NCI-H446 (cell line): ENCODE data around the gene ARAP1.

Experiments
- DNase-seq, 2 experiments: peaks; one replicate each; lab custom pipeline; 2025; lab: John Stamatoyannopoulos, UW

Gene ARAP1

DNA sequence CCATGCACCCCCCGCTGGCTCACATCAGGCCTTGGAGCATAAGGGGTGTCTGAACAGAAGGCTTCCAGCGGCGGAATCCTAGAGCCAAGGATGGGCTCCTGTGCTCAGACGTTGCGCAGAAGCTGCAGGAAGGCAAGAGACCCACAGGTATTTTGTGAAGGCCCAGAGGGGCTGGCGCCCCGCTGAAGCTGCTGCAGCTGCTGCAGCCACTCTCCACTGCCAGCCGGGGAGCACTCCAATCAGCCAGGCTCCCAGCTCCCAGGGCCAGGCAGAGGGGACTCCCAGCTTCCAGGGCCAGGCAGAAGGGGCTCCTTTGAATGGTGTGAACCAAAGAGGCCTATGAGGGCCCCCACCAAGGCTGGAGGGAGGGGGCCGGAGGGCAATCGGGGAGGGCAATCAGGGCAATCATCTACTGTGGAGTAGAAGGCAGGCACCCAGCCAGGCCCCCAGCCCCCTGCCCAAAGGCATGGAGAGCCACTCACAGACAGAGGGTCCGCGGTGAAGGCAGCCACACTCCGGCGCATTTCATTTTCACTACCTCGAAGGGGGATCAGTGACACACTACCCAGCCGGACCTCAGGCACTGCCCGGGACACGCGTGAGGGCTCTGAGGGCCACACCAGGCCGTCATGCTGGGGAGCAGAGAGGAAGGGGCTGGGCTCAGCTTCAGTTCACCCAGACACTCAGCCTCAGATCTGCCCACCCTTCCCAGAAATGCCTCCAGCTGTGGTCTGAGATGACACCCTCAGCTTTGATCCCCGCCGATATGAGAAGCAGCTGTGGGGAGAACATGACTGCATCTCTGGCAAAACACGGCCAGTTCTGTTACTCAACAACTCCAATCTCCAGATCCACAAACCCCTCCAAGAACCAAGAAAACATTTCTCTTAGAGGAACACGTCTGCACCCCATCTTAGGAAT lies 66.4 kb downstream of the ARAP1 start:
- DNase-seq = no peak

- DNase-seq = peak in 1 of 2 experiments; percentile 21
Measured at GRCh38 chr11:72684236-72684912, 67.8 kb downstream of the ARAP1 start.

DNA sequence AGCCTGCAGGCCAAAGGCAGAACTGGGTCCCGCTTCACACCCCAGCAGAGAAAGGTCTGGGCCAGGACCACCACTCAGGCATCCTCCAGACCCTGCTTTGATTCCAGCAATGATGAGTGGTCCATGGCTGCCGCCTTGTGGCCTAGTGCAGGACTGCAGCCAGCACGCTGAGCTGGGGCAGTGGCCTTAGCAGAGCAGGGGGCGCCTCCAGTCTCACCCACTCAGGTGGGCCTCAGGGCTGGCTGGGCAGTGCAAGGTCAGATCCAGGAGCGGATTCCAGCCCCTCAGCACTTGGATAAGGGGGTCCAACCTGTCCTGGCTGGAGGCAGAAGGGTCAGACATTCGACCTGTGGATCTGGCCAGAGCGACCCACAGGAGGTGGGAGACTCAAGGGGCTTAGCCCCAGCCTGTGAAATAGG lies 68.4 kb downstream of the ARAP1 start:
- DNase-seq = peak; percentile 40 to 72

DNA sequence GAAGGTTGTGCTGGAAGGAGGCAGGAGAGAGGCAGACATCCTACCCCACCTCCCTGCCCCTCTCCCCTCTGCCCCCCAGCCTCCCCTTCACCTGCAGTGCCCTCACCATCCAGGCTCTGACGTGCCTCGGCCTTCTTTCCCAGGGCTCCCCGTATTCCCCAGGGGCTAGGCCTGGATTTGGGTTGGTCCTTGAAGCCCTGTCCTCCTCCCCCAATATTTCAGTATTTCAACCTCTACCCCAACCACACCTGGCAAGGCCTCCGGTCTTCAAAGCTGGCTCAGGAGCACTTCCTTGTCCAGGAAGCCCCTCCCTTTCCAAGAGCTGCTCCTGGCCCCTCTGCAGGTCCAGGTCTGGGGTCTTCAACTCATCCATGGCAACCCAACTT lies 69.4 kb downstream of the ARAP1 start:
- DNase-seq = no peak

DNA sequence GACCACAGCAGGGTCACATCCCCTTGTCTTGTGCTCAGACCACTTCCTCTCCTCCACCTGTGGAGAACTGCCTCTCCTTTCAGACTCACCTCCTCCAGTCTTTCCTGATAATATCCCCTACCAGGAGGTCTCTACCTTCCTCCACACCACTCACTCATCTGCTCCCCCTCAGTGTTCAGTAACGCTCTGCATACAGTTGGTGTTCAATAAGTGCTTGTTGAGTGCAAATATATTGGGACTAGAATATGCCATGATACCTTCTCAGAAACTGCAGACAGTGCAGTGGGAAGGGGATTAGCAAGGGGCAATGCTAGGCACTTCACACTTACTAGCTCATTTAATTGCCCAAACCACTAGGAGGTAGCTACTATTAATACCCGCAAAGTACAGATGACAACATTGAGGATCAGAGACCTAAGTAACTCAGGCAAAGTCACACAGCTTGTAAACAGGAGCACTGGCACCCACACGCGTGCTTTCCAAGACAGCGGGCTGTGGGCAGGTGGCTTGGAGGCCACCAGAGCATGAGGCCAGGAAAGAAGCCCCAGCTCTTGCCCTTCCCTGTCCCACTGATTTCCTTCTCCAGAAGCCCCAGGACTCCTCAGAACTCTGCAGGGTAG lies 69.9 kb downstream of the ARAP1 start:
- DNase-seq = no peak

DNA sequence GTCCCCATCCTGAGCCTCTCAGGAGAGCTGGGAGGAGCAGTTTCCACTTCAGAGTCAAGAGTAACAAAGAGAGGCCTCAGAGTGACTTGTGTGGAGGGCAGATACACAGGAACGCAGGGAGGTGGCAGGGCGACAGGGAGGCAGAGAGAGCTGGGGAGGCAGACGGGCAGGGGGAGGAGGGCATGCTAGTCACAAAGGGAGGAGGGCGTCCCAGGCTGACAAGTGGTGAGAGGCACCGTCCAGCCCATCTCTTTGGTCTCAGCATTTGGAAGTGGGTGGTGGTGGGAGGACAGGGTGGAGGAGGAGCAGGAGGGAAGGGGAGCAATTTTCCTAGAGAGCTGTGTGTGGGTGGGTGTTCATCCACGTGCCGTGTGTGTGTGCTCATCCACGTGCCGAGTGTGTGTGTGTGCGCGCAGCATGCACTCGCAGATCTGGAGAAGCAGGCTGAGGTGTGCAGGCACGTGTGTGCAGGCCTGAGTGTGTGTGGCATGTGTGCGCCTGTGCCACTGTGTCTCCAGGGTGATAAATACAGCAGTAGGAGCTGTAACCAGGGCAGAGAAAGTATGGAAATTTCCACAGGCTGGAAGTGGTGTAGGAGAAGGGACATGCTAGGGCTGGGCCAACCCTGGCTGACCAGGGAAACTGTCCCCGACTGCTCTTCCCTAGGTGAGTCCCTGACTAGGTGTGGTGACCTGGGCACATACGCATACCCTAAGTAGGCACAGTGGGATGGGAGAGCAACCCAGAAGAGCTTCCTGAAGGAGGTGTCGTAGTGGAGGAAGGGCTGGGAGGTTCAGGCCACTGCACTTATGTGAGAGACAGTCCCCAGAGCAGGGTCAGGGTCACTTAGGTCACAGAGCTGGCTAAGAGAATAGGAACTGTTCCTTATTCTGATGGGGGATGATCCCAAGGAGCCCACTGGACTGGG lies 70.7 kb downstream of the ARAP1 start:
- no peak for DNase-seq

- DNase-seq = no peak
Measured at GRCh38 chr11:72680624-72681158, 71.5 kb downstream of the ARAP1 start.

DNA sequence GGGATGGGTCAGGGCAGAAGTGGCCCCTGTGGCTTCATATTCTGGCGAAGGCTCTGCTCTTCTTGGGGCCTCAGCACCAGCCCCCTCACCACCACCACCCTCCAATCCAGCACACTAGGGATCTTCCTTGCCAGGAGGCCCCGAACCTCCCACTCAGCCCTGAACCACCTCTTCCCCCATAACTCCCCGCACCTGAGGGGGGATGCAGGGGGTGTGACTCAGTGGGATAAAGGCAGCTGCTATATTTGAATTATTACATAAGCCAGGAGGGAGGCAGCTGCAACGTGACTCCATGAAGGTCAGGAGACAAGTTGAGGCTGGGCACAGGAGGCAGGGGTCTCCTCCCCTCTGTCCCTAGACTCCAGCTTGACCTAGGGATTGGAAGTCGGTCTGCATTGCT lies 72.3 kb downstream of the ARAP1 start:
- no peak for DNase-seq

DNA sequence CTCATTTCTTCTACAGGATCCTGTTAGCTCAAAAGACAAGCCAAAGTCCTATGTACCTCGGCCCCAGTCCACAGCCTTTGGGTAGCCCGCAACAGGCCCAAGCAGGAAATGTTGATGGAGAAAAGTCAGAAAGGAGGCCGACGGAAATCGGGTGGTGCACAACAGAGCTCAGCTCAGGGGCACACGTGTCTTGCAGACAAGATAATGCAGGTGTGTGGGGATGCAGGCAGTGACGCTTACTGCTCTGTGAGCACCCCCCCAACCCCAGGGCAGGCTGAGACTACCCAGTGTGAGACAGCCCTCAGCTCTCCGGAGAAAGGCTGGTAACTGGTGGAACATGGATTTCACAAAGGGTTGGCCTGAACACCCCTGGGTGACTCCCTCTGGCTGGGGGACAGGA lies 73.7 kb downstream of the ARAP1 start:
- DNase-seq = no peak

DNA sequence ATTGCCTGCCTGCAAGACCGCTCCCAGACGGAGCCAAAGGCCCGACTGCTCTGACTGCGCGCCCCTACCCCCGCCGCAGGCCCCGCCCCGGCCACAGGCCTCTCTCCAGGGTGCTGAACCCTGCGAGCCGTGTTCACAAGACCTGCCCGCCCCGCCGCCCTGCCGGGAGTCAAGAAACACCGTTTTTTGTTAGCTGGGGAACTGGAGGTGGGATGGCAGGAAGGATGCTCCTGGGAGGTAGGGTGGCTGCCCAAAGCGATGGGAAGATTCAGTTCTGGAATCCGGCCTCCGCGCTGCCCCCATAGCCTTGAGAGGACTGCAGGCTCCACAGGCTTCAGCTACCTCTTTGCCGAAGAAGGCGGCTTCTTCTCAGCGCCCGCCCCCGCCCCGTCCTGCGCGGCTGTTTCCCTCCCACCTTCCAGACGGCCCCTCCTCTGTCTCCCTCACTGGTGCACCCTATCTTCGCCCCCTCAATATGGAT lies 75.3 kb downstream of the ARAP1 start:
- DNase-seq = no peak

GRCh38 chr11:72675221-72675620 lies 77.0 kb downstream of the ARAP1 start:
- no peak for DNase-seq

GRCh38 chr11:72673943-72674828 lies 78.0 kb downstream of the ARAP1 start, which contains the start of gene PDE2A:
PDE2A (minus strand) TSS chr11:72674422; CDS start chr11:72674207, 215 bp downstream.
- DNase-seq = peak in 1 of 2 experiments; percentile 52

GRCh38 chr11:72673284-72673942 lies 78.8 kb downstream of the ARAP1 start:
- DNase-seq = no peak

GRCh38 chr11:72672597-72673238 lies 79.5 kb downstream of the ARAP1 start:
- DNase-seq = no peak

- DNase-seq = no peak
Measured at GRCh38 chr11:72671152-72672099, 80.8 kb downstream of the ARAP1 start.

DNA sequence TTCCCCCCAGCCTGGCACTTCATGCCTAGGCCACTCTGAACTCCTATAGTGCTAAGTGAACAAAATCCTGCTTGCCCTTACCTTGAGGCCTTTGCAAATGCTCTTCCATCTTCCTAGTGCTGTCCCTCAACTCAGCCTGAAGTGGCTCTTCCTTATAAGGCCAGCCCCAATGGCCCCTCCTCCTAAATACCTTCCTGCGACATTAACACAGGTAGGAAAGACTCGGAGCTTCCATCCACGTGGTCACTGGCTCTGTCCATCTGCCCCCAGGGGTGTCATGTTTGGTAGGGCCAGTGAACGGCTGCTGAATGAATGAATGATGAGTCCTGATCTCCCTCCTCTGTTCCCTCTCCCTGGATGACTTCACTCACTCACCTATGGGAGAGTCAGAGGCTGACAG lies 82.2 kb downstream of the ARAP1 start:
- no peak for DNase-seq

DNA sequence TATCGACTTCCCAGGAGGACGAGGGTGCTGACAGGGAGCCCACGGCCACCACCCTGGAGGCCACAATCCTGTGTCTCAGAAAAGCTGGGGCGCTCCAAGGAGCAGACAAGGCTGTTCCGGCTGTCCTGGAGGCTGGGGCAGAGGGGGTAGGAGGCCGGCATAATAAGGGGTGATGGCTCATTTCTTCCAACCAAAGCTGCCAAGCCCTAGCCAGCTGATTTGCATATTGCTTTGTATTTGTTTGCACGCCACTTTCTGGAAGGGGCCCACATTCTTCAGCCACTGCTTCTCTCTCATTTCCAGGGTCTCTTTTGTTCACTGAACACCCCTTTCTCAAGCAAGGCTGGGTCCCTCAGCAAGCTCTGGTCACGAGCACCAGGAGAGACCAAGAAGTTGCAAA lies 82.7 kb downstream of the ARAP1 start:
- no peak for DNase-seq
